ENCODE results near the gene CCDC71.

Gene CCDC71

DNA sequence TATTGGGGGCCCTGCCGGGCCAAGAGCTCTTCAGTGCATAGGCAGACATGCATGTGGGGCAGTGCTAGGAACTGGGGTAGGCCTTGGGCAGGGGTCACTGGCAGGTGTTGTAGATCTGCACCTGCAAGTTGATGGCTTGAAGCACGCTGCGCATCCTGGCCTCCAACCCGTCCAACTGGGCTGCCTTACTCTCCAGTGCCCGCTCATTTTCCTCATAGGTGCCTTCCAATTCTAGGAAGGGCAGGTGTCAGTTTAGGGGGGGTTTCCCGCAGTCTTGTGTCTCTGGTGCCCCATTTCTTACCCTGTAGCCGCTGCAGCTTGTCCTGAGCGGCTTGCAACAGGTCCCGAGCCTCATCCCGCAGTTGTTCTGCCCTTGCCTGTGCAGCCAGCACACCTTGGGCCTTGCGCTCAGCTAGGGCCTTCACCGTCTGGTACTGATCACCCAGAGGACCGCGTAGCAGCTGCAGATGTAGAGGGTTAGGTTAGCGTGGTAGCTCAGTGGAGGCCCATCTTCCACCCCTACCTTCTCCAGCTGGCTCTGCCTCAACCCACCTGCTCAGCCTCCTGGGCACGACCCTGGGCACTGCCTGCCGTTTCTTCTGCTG lies 44.9 kb downstream of the CCDC71 start:
- H3K27me3 Mint-ChIP-seq: no peaks in the 10 kb centered on the region
- no peak for DNase-seq (ENCODE audit: low spot score in 2 of 2)
- H3K4me1 Mint-ChIP-seq: peaks cover 20% of the 10 kb centered on the region
- ATAC-seq (replicated peaks; ENCODE audit: extremely low read depth, poor library complexity, severe bottlenecking): no peak
- peak overlapping the region; percentile 81 for H3K4me3 Mint-ChIP-seq
- H3K9me3 Mint-ChIP-seq: no peaks in the 10 kb centered on the region
- peak overlapping the region; percentile 89 for H3K27ac Mint-ChIP-seq (ENCODE audit: low read depth)
- peaks cover 24% of the 10 kb centered on the region for H3K36me3 Mint-ChIP-seq (ENCODE audit: insufficient read depth)

DNA sequence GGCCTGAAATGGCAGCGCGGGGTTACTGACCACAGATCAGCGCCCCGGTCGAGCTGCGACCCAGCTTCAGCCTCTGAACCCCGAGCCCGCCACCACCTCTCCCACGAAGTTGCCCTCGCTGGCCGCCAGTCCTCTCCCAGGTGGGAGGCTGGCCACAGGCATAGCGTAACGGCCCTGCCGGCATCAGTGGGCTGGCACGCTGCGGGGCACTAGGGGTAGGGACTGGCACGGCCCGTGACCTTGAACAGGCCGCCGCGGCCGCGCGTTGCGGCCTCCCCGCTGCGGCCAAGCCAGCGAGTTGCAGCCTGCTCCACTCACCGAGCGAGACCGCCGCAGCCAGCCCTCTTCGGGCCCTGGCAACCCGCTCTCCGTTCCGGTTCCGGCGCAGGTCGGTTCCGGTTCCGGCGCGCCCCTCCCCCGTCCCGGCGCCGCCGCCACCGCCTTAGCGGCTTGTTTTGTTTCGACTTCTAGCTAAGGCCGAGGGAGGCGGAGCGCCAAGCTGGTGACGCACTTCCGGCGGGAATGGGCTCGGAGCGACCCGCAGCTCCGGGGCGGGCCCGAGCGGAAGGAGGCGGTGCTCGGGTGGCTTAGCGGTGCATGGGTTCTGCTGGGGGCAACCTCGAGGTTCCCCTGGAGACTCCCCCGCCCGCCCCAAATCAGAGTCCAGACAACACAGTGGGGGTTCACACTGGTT lies 45.5 kb downstream of the CCDC71 start, which contains the start of gene USP19:
Gene USP19, minus strand, starts transcription at position 386 of the 694 bp plus-strand sequence. CDS start 1,678 bp downstream, outside the sequence.
- ATAC-seq (replicated peaks; ENCODE audit: extremely low read depth, poor library complexity, severe bottlenecking) (peak; percentile 89), DNase-seq (ENCODE audit: low spot score in 2 of 2) (peak; percentile 89 to 91)
- Mint-ChIP-seq H3K4me1 (peaks cover 20% of the 10 kb centered on the region), H3K36me3 (ENCODE audit: insufficient read depth) (peaks cover 24% of the 10 kb centered on the region), H3K27me3 (no peaks in the 10 kb centered on the region), H3K4me3 (peak within 1 kb of the TSS; percentile 81), H3K27ac (ENCODE audit: low read depth) (peak within 1 kb of the TSS; percentile 89), H3K9me3 (no peaks in the 10 kb centered on the region)

DNA sequence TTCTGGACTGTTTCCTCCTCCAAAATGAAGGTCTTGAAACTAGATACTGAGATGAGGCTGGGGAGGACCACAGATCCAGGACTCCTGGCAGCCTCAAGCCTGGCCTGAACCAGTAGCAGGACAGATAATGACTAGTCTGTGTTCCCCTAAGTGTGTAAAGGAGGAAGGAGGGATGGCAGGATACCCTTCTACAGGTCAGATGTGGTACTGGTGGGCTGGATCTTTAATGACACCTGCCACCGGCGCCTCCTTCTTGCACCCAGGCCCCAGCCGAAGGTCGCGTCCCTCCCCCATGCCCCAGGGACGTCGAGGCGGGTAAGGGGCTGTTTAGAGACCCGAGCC lies 46.1 kb downstream of the CCDC71 start:
- ATAC-seq (replicated peaks; ENCODE audit: extremely low read depth, poor library complexity, severe bottlenecking) (peak; percentile 27), DNase-seq (ENCODE audit: low spot score in 2 of 2) (peak in 1 of 2 donors; percentile 12)
- Mint-ChIP-seq H3K9me3 (no peaks in the 10 kb centered on the region), H3K27ac (ENCODE audit: low read depth) (peak overlapping the region; percentile 89), H3K36me3 (ENCODE audit: insufficient read depth) (peaks cover 24% of the 10 kb centered on the region), H3K27me3 (no peaks in the 10 kb centered on the region), H3K4me1 (peaks cover 18% of the 10 kb centered on the region), H3K4me3 (peak overlapping the region; percentile 81)

DNA sequence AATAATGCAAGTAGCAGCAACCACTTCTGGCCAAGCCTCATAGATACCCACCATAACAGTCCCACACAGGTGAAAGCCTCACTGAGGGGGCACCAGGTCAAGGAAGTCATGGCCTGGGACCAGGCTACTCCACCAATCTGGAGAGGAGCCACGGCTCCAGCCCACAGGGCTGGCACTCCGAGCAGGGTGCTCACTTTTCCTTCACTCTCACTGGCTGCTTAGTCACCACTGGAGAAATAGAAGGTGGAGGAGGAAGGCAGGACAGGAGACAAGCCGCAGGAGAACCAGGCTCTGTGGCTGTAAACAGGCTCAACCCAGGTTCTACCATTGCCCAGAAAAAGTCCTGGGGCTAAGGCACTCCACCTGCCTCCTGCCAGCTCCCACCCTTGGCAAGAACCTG lies 46.7 kb downstream of the CCDC71 start:
- H3K9me3 Mint-ChIP-seq: no peaks in the 10 kb centered on the region
- peak overlapping the region; percentile 81 for H3K4me3 Mint-ChIP-seq
- DNase-seq (ENCODE audit: low spot score in 2 of 2) (no peak), ATAC-seq (replicated peaks; ENCODE audit: extremely low read depth, poor library complexity, severe bottlenecking) (no peak)
- H3K4me1 Mint-ChIP-seq: peaks cover 14% of the 10 kb centered on the region
- no peaks in the 10 kb centered on the region for H3K27me3 Mint-ChIP-seq
- H3K36me3 Mint-ChIP-seq (ENCODE audit: insufficient read depth): peaks cover 25% of the 10 kb centered on the region
- H3K27ac Mint-ChIP-seq (ENCODE audit: low read depth): peak overlapping the region; percentile 89

DNA sequence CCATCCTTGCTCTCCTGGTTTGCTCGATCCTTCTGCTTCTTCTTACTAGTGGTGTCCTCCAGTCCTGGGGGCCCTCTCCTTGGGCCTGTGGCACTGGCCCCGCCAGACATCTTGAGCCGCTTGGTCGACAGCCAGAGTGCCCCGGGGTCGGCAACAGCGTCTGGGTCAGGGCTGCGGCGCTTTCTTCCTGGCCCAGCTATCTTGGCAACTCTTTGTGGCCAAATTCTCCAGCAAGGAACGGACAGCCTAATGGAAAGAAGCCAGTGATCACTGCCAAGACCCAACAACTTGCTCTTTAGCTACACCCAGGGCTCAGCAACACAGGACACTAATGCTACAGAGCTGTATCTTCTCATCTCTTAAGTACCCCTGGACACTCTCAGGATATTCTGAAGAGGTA lies 47.1 kb downstream of the CCDC71 start:
- Mint-ChIP-seq H3K36me3 (ENCODE audit: insufficient read depth) (peaks cover 25% of the 10 kb centered on the region), H3K27ac (ENCODE audit: low read depth) (no peak overlapping the region), H3K4me3 (peak overlapping the region; percentile 81), H3K4me1 (peaks cover 14% of the 10 kb centered on the region), H3K27me3 (no peaks in the 10 kb centered on the region), H3K9me3 (no peaks in the 10 kb centered on the region)
- ATAC-seq (replicated peaks; ENCODE audit: extremely low read depth, poor library complexity, severe bottlenecking) (no peak), DNase-seq (ENCODE audit: low spot score in 2 of 2) (no peak)
